ENCODE data around the gene SERPIND1.

SERPIND1 gene

DNA sequence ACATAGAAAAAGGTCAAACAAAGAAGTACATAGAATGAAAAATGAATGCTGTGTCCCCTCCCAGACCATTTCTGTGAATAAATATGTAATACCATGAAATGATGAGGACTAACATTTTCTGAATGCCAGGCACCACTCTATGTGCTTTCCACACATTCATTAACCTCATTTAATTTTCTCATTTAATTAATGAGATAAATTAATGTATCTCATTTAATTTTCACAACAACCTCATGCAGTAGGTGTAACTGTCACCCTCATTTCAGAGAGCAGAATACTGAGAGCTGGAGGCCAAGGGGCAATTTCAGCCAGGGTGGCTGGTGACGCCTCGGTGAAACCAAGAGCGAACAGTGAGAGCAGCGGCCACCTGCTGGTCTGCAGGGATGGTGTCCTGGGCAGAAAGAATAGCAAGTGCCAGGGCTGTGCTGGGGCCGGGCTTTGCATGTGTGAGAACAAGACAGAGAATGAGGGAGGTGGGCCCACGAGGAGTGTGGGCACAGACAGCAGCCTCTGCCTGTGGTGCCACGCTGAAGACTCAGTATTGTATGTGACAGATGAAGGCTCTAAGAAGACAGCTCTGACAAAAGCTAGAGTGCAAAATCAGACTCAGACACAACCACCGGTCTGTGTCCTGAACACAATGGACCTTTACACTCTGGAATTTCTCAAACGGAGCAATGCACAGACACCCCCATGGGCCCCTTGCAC is 1.8 kb upstream of the SERPIND1 start:
- DNase-seq, result peak in 6 of 58 donors; percentile 11 to 22 (median 18)

DNA sequence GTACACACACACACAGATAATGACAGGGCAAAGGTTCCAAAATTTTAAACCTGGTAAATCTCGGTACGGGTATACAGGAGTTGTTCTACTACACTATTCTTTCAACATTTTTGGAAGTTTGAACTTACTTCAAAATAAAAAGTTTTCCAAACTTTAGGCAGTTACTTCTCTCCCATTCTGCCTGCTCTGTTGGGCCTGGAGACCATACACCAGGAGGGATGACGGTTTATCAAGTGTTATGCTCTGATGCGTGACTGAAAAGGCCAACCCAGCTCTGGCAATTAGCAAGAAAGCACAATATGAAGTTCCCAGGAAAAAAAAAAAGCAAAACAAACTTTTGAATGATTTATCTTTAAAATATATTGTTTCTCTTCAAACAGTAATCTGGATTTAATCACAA is 969 bp downstream of the SERPIND1 start:
- no peak for DNase-seq

DNA sequence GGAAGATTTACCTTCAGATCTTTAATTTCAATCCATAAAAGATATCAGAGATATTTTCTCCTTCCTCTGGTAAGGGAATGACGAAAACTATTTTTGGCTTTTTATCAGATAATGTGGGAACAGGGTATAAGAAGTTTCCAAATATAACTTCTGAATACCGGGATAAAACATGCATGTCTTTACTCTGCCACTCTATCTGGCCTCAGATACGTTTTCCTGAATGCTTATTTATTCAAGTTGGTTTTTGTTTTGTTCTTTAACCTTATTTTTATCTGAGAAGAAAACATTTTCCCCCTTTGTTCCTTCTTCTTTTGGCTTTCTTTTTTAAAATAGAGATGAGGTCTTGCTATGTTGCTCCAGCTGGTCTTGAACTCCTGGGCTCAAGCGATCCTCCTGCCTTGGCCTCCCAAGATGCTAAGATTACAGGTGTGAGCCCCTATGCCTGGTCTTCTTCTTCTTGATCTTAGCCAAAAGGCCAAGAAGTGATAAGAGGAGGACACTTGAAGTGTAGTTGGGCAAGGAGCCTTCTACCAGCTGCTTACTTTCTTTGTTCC is 1.5 kb downstream of the SERPIND1 start:
- DNase-seq, result no peak

DNA sequence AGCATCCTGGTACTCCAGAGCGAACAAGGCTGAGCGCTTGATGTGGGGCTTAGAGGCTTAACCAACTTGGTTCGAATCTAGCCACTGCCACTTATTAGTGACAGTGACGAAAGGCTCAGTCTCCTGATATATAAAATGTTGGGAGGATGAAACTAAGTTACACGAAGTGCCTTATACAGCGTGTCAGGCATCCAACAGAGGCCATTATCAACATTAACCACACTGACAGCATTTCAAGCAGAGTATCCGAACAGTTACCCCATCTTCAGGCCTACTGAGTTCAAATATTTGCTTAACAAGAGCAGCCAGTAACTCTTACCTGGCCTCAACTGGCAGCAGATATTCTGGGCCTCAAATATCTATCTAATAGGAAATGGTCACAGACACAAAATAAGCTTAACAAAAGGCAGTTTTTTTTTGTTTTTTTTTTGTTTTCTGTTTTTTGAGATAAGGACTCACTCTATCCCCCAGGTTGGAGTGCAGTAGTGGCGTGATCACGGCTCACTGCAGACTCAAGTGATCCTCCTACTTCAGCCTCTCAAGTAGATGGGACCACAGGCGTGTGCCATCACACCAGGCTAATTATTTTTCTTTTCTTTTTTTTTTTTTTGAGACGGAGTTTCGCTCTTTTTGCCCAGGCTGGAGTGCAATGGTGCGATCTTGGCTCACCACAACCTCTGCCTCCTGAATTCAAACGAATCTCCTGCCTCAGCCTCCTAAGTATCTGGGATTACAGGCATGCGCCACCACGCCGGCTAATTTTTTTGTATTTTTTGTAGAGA is 2.9 kb downstream of the SERPIND1 start:
- DNase-seq, result no peak

DNA sequence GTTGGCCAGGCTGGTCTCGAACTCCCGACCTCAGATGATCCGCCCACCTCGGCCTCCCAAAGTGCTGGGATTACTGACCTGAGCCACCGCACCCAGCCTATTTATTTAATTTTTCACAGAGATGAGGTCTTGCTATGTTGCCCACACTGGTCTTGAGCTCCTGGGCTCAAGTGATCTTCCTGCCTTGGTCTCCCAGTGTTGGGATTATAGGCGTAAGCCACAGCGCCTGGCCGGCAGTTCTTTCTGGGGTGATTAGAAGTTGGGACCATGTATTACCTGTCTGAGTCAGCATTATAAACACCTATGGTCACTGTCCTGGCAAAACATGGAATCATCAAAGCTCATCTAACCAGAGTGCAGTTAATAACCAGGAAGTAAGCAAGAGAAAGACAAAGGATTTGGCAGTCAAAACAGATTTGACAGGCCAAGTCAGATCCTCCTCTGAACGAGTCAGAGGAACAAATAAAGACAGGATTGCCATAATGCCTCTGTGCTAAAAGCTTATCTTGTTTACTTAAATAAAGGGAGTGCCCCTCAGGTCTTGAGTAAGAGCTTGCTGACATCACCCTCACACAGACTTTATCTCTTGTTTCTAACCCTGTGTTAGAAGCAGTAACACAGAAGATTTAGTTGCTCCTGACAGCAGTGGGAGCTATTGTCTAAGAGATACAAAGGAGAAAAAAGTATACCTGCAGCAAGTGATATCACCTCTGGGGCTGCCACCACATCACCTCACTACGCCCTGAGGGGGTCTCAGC is 3.7 kb downstream of the SERPIND1 start:
- DNase-seq, result no peak

DNA sequence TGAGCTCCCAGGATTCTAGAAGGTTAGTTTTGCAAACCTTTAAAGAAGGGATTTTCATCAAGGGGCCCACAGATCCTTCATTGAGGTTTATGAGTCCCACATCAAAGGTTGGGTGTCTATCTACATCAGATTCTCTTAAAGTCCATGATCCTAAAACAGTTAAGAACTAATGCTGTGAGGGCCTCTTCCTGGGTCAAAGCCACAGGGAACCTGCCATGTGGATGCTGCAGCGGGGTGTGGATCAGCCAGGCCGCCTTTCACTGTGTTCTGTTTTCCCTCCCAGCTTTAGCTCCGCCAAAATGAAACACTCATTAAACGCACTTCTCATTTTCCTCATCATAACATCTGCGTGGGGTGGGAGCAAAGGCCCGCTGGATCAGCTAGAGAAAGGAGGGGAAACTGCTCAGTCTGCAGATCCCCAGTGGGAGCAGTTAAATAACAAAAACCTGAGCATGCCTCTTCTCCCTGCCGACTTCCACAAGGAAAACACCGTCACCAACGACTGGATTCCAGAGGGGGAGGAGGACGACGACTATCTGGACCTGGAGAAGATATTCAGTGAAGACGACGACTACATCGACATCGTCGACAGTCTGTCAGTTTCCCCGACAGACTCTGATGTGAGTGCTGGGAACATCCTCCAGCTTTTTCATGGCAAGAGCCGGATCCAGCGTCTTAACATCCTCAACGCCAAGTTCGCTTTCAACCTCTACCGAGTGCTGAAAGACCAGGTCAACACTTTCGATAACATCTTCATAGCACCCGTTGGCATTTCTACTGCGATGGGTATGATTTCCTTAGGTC is 5.3 kb downstream of the SERPIND1 start:
- no peak for DNase-seq

DNA sequence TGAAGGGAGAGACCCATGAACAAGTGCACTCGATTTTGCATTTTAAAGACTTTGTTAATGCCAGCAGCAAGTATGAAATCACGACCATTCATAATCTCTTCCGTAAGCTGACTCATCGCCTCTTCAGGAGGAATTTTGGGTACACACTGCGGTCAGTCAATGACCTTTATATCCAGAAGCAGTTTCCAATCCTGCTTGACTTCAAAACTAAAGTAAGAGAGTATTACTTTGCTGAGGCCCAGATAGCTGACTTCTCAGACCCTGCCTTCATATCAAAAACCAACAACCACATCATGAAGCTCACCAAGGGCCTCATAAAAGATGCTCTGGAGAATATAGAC is 5.9 kb downstream of the SERPIND1 start:
- no peak for DNase-seq

DNA sequence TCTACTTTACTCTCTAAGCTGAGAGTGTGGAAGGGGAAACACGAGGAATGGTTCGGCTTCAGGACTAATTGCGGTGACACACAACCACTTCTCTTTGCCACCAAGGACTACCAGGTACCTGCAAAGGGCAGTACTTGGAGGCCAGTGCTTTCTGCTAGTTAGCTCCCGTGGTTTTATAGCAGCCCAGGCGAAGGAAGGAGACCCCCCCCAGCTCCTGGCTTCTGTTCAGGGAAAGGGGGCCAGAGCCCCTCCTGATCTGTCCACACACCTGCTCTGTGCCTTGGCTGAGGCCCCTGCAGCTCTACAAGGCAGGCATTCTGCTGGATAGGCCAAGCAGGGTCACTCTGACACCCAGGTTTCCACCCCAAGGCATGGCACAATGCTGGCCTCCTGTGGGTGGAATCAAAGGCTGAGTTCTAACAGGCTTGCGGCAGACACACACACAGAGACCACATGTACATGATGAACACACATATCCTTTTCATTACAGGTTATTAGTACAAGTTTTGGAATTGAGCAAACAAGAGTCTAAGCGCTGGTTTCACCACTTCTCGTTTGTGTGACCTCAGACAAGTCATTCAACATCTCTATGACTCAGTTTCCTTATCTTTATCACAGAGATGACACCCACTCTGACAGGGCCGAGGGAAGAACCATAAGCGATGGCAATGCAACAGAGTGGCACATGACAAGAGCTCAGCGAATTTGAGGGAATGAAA is 7.5 kb downstream of the SERPIND1 start:
- DNase-seq, result no peak

DNA sequence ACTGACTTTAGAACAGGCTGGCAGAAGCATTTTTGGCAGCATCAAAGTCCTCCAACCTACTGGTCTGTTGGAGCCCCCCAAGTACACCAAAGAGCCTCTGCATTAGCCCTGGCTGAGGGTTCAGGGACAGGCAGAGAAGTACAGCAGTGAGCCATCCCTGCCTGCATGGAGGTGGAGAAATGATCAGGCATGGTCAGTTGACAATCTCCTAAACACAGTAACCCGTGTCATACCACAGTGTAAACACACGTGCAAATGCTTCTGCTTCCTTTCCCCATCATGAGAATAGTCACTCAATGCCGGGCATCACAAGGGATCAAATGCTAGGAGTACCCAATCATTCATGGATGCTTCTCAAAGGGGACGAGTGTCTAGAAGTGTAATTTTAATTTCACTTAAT is 8.2 kb downstream of the SERPIND1 start:
- DNase-seq, result no peak

DNA sequence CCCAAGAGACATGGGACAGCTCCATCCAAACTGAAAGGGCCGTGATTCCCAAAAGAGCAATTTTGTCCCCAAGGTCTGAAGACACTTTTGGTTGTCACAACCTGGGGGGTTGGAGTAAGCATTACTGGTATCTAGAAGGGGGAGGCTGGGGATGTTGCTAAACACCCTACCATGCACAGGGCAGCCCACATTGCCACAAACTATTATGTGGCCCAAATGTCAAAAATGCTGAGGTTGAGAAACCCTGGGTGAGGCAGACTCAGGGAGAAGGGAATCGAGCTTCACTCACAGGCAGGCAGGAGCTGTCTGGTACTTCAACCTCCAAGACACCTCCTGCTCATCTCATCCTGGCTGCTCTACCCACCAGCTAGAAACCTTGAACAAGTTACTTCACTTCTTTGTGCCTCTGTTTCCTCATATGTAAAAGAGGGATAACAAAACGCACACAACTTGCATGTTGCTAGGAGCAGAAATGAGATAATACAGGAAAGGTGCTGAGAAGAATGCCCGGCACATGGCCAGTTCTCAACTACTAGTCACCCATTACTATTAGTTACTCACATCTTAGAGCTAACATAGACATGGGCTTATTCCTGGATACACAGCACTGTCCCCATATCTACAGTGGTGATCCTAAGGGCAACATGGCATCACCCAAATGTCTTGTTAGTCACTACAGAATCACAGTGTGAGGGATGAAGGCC is 8.8 kb downstream of the SERPIND1 start:
- no peak for DNase-seq

DNA sequence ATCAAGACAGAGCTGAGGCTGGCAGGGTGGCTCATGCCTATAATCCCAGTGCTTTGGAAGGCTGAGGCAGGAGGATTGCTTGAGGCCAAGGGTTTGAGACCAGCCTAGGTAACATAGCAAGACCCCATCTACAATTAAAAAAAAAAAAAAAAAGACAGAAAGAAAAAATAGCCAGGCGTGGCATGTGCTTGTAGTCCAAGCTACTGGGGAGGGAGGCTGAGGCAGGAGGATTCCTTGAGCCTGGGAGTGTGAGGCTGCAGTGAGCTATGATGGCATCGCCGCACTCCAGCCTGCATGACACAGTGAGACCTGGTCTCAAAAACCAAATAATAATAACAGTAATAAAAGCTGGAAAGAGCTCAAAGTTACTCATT is 9.4 kb downstream of the SERPIND1 start:
- DNase-seq, result no peak

DNA sequence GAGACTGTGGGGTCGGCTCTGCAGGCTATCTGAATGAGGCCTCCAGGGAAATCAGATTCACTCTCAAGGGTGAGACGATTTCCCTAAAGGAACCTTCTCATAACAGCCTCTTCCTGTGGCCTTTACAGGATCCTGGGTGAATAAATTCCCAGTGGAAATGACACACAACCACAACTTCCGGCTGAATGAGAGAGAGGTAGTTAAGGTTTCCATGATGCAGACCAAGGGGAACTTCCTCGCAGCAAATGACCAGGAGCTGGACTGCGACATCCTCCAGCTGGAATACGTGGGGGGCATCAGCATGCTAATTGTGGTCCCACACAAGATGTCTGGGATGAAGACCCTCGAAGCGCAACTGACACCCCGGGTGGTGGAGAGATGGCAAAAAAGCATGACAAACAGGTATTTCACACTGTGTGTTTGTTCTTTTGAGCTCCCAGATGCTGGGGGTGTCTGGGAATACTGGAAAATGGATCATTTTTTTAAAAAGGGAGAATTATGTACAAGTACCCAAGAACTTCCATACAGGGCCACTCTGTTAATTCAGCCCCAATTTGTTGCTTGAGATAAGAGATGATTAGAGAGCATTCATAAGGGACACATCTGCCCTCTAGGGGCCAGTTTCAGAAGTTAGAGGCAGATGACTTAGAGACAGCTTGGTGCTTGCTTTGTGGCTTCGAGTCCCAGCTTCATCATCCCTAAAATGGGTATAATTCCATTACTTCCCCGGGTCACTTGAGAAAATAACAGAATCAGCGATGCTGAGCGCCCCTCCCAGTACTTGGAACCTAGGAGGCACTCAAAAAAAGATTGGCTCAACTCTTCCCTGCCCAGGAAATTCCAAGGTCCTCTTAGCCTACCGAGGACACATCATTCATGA is 10.2 kb downstream of the SERPIND1 start:
- DNase-seq, result peak in 19 of 58 donors; percentile 6 to 52 (median 20)

DNA sequence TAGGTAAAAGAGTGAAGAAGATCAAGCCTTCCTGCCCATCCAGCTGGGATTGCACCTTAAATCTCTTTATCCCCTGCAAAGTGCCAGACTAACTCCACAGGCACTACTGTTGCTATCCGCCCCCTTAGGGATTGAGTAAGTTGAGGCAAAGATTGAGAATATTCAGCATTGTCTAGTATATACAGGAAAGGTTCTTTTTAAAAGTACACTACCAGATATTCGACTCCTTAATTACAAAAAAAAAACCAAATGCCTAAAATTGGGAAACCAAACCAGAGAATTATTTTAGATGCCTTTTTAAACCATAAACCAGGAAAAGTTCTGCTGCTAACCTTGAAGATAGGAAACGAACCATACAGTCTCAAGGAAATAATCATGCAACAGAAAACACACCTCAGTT is 11.5 kb downstream of the SERPIND1 start:
- no peak for DNase-seq

DNA sequence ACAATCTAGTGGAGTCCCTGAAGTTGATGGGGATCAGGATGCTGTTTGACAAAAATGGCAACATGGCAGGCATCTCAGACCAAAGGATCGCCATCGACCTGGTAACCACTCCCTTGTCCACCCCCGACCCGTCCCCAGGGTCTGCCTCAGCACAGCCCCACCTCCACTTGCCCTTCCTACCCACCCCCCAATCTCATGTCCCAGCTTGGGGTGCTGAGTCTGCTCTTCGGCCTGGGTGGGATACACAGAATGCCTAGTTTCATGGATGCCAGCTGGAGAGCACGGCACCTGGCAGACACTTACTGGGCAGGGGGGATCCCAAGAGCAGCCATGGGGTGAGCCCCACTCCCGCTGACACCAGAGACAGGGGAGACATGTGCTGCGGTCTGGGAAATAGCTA is 12.1 kb downstream of the SERPIND1 start:
- no peak for DNase-seq

DNA sequence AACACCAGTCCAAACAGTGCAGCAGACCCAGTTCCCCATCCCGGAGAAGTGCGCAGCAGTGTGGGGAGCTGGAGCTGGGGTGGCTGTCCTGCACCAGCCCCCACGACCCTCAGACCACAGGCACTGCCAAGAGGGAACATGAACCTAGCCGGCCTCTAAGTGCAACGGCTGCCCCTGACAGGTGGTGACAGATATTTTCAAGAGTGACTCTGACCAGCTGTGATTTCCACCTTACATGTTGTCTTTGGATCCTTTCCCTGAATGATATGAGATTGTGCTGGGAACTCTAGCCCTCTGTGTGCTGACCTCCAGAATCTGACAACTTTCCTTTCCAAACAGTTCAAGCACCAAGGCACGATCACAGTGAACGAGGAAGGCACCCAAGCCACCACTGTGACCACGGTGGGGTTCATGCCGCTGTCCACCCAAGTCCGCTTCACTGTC is 12.6 kb downstream of the SERPIND1 start:
- no peak for DNase-seq

DNA sequence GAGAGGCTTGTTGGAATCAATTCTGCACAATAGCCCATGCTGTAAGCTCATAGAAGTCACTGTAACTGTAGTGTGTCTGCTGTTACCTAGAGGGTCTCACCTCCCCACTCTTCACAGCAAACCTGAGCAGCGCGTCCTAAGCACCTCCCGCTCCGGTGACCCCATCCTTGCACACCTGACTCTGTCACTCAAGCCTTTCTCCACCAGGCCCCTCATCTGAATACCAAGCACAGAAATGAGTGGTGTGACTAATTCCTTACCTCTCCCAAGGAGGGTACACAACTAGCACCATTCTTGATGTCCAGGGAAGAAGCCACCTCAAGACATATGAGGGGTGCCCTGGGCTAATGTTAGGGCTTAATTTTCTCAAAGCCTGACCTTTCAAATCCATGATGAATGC is 13.3 kb downstream of the SERPIND1 start:
- no peak for DNase-seq

DNA sequence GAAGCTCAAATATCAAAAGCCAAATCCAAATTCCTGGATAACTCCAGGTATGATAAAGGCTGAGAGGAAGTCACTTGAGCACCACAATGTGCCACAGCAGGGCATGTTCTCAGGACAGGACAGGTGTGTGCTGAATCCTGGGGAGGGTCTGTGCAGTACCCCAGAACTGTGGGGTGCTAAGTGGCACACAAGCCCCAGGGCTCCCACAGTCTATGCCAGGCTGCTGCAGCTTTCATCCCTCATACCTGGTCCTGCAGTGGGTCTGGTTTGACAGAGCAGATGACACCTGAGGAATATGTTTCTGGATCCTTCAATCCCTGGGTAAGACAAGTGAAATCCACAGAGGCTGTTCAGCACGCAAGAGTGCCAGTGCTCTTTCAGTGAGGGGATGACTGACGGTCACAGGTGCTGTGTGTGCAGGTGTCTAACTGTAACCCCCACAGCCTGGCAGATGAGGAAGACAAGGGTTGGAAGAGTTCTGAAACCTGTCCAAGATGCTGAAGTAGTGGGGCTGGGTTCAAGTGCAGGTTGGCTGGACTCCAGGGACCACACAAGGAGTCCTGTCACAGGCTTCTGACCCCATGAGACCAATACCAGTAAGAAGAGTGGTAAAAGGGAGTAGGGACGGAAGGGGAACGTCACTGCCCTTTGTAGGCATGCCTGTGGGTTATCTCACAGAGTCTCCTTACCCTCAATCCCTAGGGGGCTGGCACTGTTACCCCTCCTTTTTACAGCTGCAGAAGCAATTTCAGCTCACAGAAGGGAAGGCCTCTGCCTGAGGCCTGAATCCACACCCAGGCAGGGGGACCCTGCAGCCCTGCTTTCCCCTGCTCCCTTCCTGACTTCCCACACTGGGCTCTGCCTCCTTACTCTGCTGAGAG is 14.1 kb downstream of the SERPIND1 start:
- no peak for DNase-seq

Measured in anterior cingulate cortex (tissue), 58 donors.